K562 (cell line): ENCODE data around the gene WIPF3. TPM values are rescaled to one million over a fixed set of nuclear protein-coding genes. Genes with fewer than 3 reads are reported as not detected.

ENCODE experiments used
- ATF1 ChIP-seq, 2 experiments: fragments of 450-650 bp in 1 of 2; IDR thresholded peaks; 2 replicates each; pipeline ENCODE4 v1.6.1; 2016; ENCODE audit warnings: missing compliant biosample characterization in 1 of 2, missing genetic modification characterization in 1 of 2
- BCOR ChIP-seq: fragments of 450-650 bp; IDR thresholded peaks from 2 replicates; pipeline ENCODE4 v1.6.1; 2016
- CBX3 ChIP-seq, 2 experiments: IDR thresholded peaks; 1 replicate in 1 of 2; 2 replicates in 1 of 2; pipeline ENCODE4 v1.6.1; 2012; ENCODE audit warnings: inconsistent platforms in 2 of 2, low read length in 2 of 2, borderline replicate concordance in 1 of 2, control low read depth in 1 of 2
- CEBPB ChIP-seq: fragments of 450-650 bp; IDR thresholded peaks from 2 replicates; pipeline ENCODE4 v1.6.1; 2016; ENCODE audit warnings: missing genetic modification characterization, missing compliant biosample characterization
- CXXC5 ChIP-seq: fragments of 250-450 bp; sonication (Bioruptor Pico); IDR thresholded peaks from 2 replicates; pipeline ENCODE4 v1.8.0; 2022; ENCODE audit warnings: inconsistent platforms, mild to moderate bottlenecking, moderate library complexity
- ETS2 ChIP-seq: IDR thresholded peaks from 2 replicates; pipeline ENCODE4 v1.6.1; 2016; ENCODE audit warnings: borderline replicate concordance, missing genetic modification characterization, mild to moderate bottlenecking, moderate library complexity, missing compliant biosample characterization; ENCODE audit not compliant: poor library complexity, severe bottlenecking
- HDAC2 ChIP-seq: fragments of 450-650 bp; IDR thresholded peaks from 2 replicates; pipeline ENCODE4 v1.6.1; 2016; ENCODE audit warnings: mild to moderate bottlenecking
- KDM1A ChIP-seq, 2 experiments: fragments of 450-650 bp; IDR thresholded peaks; 2 replicates each; pipeline ENCODE4 v1.6.1; 2016; ENCODE audit warnings: mild to moderate bottlenecking in 2 of 2
- NFXL1 ChIP-seq: fragments of 450-650 bp; formaldehyde crosslinking; IDR thresholded peaks from 2 replicates; pipeline ENCODE4 v1.4.0; 2021; ENCODE audit warnings: mild to moderate bottlenecking
- NR0B1 ChIP-seq: fragments of 450-650 bp; IDR thresholded peaks from one replicate; pipeline ENCODE4 v1.6.1; 2018; ENCODE audit warnings: mild to moderate bottlenecking, moderate library complexity; ENCODE audit not compliant: partially characterized antibody
- PURB ChIP-seq: sonication (generic); formaldehyde crosslinking; IDR thresholded peaks from 2 replicates; pipeline ENCODE4 v1.9.0; 2021; ENCODE audit warnings: low read depth, mild to moderate bottlenecking, missing genetic modification reagents
- SETDB1 ChIP-seq: IDR thresholded peaks from one replicate; pipeline ENCODE4 v1.6.1; 2012; ENCODE audit warnings: low read length, control low read depth, inconsistent platforms
- SIN3B ChIP-seq: fragments of 450-650 bp; IDR thresholded peaks from 2 replicates; pipeline ENCODE4 v1.6.1; 2017; ENCODE audit warnings: low read depth, mild to moderate bottlenecking, moderate library complexity
- XRCC5 ChIP-seq: fragments of 200-400 bp; formaldehyde crosslinking; IDR thresholded peaks from 2 replicates; pipeline ENCODE4 v1.6.1; 2017; ENCODE audit warnings: low read depth, mild to moderate bottlenecking, low read length
- ZBED1 ChIP-seq: IDR thresholded peaks from 2 replicates; pipeline ENCODE4 v1.6.1; 2014
- ZNF311 ChIP-seq: fragments of 250-450 bp; sonication (Bioruptor Pico); IDR thresholded peaks from 2 replicates; pipeline ENCODE4 v1.4.0; 2020; ENCODE audit warnings: mild to moderate bottlenecking, moderate library complexity
- ZNF41 ChIP-seq: fragments of 250-450 bp; sonication (Bioruptor Pico); conservative IDR thresholded peaks from 2 replicates; pipeline ENCODE4 v1.4.0; 2020; ENCODE audit warnings: mild to moderate bottlenecking
- polyA plus RNA-seq, 8 experiments: library from polyadenylated mRNA; depleted of rRNA in 4 of 8; stranded (reverse) in 5 of 8; unstranded in 3 of 8; fragments of >200 nt; fragmentation: Nextera tagmentation in 2 of 8; fragmentation: Illumina TruSeq in 1 of 8; extraction: Ambion mirVana in 2 of 8; extraction: Trizol in 1 of 8; gene quantifications; 2 replicates each; pipeline versions ENCODE4 v1.2.1 to v1.2.3, GENCODE V29; 2011 to 2014; ENCODE audit warnings: inconsistent platforms in 1 of 8, missing spikeins in 1 of 8
- total RNA-seq, 7 experiments: library from RNA; depleted of rRNA in 6 of 7; stranded (reverse); fragments of >200 nt in 6 of 7; fragmentation: Illumina TruSeq in 2 of 7; extraction: Trizol in 2 of 7; gene quantifications; 2 replicates each; pipeline versions ENCODE4 v1.2.1 to v1.2.3, GENCODE V29; 2011 to 2021; ENCODE audit warnings: low replicate concordance in 1 of 7
- TF ChIP-seq, protein P1 (sequence below): fragments of 150-350 bp; IDR thresholded peaks from 2 replicates; pipeline ENCODE4 v1.6.1; 2014; ENCODE audit warnings: low read depth, mild to moderate bottlenecking, low read length, borderline replicate concordance
- TF ChIP-seq, protein P2 (sequence below): fragments of 250-450 bp; sonication (Bioruptor Pico); IDR thresholded peaks from 2 replicates; pipeline ENCODE4 v1.8.0; 2022; ENCODE audit warnings: moderate library complexity, mild to moderate bottlenecking, inconsistent platforms

Gene WIPF3
- total and polyA plus RNA-seq, 9 of the 15 experiments (the other 6 are each of a cell fraction or from before 2014, with no cell fraction given): 0.18 to 3.2 (median 1.7) TPM

DNA sequence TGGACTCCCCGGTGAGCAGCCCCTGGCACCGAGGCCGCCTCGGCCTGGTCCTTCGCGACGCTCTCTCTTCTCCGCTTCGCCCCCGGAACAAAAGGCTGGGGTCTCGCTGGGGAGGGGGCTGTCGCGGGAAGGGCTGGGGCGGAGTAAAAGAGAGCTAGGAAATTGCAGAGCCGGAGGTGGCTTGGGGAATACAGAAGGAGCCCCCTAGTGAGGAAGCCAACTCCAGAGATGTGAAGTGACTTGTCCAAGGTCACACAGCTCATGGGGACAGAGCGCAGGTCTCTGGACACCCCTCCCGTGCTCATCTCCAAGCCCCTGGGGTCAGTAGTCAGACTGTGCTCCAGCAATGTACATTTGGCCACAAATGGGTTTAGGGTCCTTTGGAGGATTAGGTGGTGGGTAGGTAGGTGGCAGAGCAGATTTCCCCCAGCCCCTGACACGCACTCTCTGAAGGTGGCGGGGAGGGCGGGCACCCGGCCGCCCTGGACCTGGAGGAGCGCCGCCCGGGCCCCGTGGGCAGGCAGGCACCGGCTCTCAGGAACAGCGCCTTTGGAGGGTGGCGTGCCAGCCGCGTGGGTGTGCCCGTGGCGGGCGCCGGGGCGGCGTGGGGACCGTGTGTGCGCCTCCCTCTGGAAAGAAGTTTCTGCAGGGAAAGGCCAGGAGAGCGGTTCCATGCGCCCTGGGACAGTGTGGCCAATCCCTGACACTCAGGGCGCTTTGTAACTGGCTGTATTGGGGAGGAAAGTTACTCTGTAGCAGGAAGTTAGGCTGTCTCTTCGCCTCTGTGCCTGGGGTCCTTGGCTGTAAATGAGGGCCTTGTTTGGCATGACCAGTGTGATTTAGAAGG, 910 bp downstream of the WIPF3 start (continued):
- TF ChIP-seq, protein P1, sequence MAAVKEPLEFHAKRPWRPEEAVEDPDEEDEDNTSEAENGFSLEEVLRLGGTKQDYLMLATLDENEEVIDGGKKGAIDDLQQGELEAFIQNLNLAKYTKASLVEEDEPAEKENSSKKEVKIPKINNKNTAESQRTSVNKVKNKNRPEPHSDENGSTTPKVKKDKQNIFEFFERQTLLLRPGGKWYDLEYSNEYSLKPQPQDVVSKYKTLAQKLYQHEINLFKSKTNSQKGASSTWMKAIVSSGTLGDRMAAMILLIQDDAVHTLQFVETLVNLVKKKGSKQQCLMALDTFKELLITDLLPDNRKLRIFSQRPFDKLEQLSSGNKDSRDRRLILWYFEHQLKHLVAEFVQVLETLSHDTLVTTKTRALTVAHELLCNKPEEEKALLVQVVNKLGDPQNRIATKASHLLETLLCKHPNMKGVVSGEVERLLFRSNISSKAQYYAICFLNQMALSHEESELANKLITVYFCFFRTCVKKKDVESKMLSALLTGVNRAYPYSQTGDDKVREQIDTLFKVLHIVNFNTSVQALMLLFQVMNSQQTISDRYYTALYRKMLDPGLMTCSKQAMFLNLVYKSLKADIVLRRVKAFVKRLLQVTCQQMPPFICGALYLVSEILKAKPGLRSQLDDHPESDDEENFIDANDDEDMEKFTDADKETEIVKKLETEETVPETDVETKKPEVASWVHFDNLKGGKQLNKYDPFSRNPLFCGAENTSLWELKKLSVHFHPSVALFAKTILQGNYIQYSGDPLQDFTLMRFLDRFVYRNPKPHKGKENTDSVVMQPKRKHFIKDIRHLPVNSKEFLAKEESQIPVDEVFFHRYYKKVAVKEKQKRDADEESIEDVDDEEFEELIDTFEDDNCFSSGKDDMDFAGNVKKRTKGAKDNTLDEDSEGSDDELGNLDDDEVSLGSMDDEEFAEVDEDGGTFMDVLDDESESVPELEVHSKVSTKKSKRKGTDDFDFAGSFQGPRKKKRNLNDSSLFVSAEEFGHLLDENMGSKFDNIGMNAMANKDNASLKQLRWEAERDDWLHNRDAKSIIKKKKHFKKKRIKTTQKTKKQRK: no peak
- TF ChIP-seq ZBED1 (no peak), PURB (CRISPR knock-in tag) (no peak), KDM1A (IDR thresholded peaks at IDR 0.05) (peak in 1 of 2 experiments; percentile 15; a peak in 1 of 4 replicates), SIN3B (no peak), CBX3 (IDR thresholded peaks at IDR 0.05; ENCODE audit: borderline replicate concordance in 1 of 2, low read length in 2 of 2) (no peak), NR0B1 (no peak), NFXL1 (no peak), HDAC2 (0 out of 2 replicates have a peak, but pooled peaks have one; percentile 28), CXXC5 (CRISPR knock-in tag) (no peak), SETDB1 (no peak), ETS2 (tag) (no peak), ATF1 (CRISPR knock-in tag; IDR thresholded peaks at IDR 0.05) (no peak), ATF1 (tag; IDR thresholded peaks at IDR 0.05) (no peak), CEBPB (no peak), XRCC5 (no peak), ZNF41 (CRISPR knock-in tag) (no peak), ZNF311 (CRISPR knock-in tag) (no peak), BCOR (peak; percentile 50)
- TF ChIP-seq, protein P2, sequence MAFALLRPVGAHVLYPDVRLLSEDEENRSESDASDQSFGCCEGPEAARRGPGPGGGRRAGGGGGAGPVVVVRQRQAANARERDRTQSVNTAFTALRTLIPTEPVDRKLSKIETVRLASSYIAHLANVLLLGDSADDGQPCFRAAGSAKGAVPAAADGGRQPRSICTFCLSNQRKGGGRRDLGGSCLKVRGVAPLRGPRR (CRISPR knock-in tag): no peak
